ENCODE results near the gene PLIN1.

Gene PLIN1

DNA sequence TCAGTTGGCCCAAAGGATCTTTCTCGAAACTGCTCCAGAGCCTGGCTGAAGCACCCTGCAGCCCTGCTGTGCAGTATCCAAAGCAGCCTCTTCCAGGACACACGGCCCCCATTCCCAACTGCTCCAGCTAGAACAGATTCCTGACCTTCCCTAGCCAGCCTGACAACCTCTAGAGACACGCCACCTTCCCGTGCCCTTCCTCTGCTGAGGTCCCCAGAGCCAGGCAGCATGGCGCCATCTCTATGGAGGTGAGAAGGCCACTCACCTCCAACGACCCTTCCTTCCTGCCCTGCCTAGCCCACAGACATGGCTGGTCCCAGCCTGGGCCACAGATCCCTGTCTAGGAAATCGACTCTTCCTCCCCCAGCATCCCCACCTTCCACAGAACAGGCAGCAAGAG lies 27.0 kb downstream of the PLIN1 start:
- DNase-seq: no peak
- ATAC-seq (ENCODE audit: insufficient read depth, low read depth): no peak
- Histone ChIP-seq H3K4me1 (ENCODE audit: insufficient read depth, low read length) (peaks cover 13% of the 10 kb centered on the region), H3K36me3 (ENCODE audit: insufficient read depth, low read length) (no peaks in the 10 kb centered on the region), H3K79me2 (ENCODE audit: insufficient read depth, low read length) (0 out of 2 replicates have a peak, but pooled peaks cover 4% of the 10 kb centered on the region), H3K4me2 (ENCODE audit: insufficient read depth, low read length) (no peak overlapping the region), H3K27me3 (ENCODE audit: insufficient read depth, low read length, poor library complexity) (peaks cover 24% of the 10 kb centered on the region), H3K9ac (ENCODE audit: low read depth, low read length) (no peak overlapping the region), H3K9me3 (ENCODE audit: insufficient read depth, low read length, severe bottlenecking) (no peaks in the 10 kb centered on the region), H2AFZ (ENCODE audit: low read depth, low read length) (no peak overlapping the region), H3K4me3 (ENCODE audit: low read depth in 1 of 2, low read length in 2 of 2) (no peak overlapping the region), H4K20me1 (ENCODE audit: insufficient read depth, low read length) (no peaks in the 10 kb centered on the region), H3K27ac (ENCODE audit: low read length) (no peak overlapping the region)
- TF ChIP-seq EZH2 (IDR thresholded peaks at IDR 0.05; ENCODE audit: borderline replicate concordance, low read depth, low read length, severe bottlenecking) (no peak), CTCF (IDR thresholded peaks at IDR 0.05; ENCODE audit: borderline replicate concordance, extremely low read depth, low read length, poor library complexity, severe bottlenecking) (no peak)

DNA sequence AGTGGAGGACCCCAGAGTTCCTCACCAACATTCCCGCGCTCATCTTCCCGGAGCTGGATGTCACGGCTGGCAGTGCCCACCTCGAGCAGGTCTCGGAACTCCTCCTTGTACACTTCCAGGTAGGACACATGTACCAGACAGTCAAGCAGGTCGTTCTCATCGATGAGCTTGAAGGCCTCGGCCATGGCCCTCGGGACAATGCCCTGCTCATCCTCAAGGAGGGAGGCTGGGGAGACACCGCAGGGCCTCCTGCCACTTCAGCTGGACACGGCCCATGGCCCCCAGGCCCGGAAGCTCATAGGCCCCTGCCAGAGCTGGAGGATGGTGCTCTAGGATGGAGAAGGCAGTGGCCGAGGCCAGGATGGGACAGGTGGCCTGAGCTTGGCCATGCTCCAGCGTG lies 29.5 kb downstream of the PLIN1 start:
- no peak overlapping the region for H3K4me2 ChIP-seq (ENCODE audit: insufficient read depth, low read length)
- H2AFZ ChIP-seq (ENCODE audit: low read depth, low read length): no peak overlapping the region
- ATAC-seq (ENCODE audit: insufficient read depth, low read depth): no peak
- no peaks in the 10 kb centered on the region for H4K20me1 ChIP-seq (ENCODE audit: insufficient read depth, low read length)
- H3K36me3 ChIP-seq (ENCODE audit: insufficient read depth, low read length): no peaks in the 10 kb centered on the region
- peaks cover 3% of the 10 kb centered on the region for H3K27me3 ChIP-seq (ENCODE audit: insufficient read depth, low read length, poor library complexity)
- no peak for TF ChIP-seq CTCF (IDR thresholded peaks at IDR 0.05; ENCODE audit: borderline replicate concordance, extremely low read depth, low read length, poor library complexity, severe bottlenecking)
- no peak for TF ChIP-seq EZH2 (IDR thresholded peaks at IDR 0.05; ENCODE audit: borderline replicate concordance, low read depth, low read length, severe bottlenecking)
- no peak overlapping the region for H3K27ac ChIP-seq (ENCODE audit: low read length)
- 0 out of 2 replicates have a peak, but pooled peaks cover 4% of the 10 kb centered on the region for H3K79me2 ChIP-seq (ENCODE audit: insufficient read depth, low read length)
- no peak for DNase-seq
- H3K4me1 ChIP-seq (ENCODE audit: insufficient read depth, low read length): peaks cover 8% of the 10 kb centered on the region
- H3K4me3 ChIP-seq (ENCODE audit: low read depth in 1 of 2, low read length in 2 of 2): no peak overlapping the region
- H3K9me3 ChIP-seq (ENCODE audit: insufficient read depth, low read length, severe bottlenecking): no peaks in the 10 kb centered on the region
- no peak overlapping the region for H3K9ac ChIP-seq (ENCODE audit: low read depth, low read length)

GRCh38 chr15:89649013-89649625 lies 30.0 kb downstream of the PLIN1 start:
- H3K27me3 ChIP-seq (ENCODE audit: insufficient read depth, low read length, poor library complexity): no peaks in the 10 kb centered on the region
- no peak overlapping the region for H3K4me2 ChIP-seq (ENCODE audit: insufficient read depth, low read length)
- H3K9me3 ChIP-seq (ENCODE audit: insufficient read depth, low read length, severe bottlenecking): no peaks in the 10 kb centered on the region
- no peak for ATAC-seq (ENCODE audit: insufficient read depth, low read depth)
- no peak for TF ChIP-seq CTCF (IDR thresholded peaks at IDR 0.05; ENCODE audit: borderline replicate concordance, extremely low read depth, low read length, poor library complexity, severe bottlenecking)
- TF ChIP-seq EZH2 (IDR thresholded peaks at IDR 0.05; ENCODE audit: borderline replicate concordance, low read depth, low read length, severe bottlenecking): no peak
- no peaks in the 10 kb centered on the region for H3K79me2 ChIP-seq (ENCODE audit: insufficient read depth, low read length)
- peaks cover 2% of the 10 kb centered on the region for H3K4me1 ChIP-seq (ENCODE audit: insufficient read depth, low read length)
- no peak overlapping the region for H3K9ac ChIP-seq (ENCODE audit: low read depth, low read length)
- H3K4me3 ChIP-seq (ENCODE audit: low read depth in 1 of 2, low read length in 2 of 2): no peak overlapping the region
- no peaks in the 10 kb centered on the region for H3K36me3 ChIP-seq (ENCODE audit: insufficient read depth, low read length)
- no peaks in the 10 kb centered on the region for H4K20me1 ChIP-seq (ENCODE audit: insufficient read depth, low read length)
- H3K27ac ChIP-seq (ENCODE audit: low read length): no peak overlapping the region
- DNase-seq: no peak
- no peak overlapping the region for H2AFZ ChIP-seq (ENCODE audit: low read depth, low read length)

Data from DND-41 (cell line).